Effector CD4-positive, alpha-beta T cell (primary cell): ENCODE measurements around the gene OR51B6.
"Not testable (repeated sequence)": the region's sequence is repeated elsewhere in the genome, so short reads cannot be mapped to it uniquely, and the experiment has no call there.

Experiments used
- DNase-seq: peaks from one replicate; pipeline ENCODE4 v3.0.0-alpha.2; 2020

Gene OR51B6

DNA sequence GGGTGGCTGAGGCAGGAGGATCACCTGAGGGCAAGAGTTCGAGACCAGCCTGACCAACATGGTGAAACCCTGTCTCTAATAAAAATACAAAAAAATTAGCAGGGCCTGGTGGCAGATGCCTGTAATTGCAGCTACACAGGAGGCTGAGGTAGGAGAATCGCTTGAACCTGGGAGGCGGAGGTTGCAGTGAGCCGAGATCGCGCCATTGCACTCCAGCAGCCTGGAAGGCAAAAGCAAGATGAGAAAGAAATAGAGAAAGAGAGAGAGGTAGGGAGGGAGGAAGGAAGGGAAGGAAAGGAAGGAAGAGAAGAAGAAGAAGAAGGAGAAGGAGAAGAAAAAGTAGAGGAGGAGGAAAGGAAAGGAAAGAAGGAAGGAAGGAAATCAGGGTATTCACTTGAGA, 15.1 kb downstream of the OR51B6 start:
- not testable (repeated sequence) for DNase-seq

DNA sequence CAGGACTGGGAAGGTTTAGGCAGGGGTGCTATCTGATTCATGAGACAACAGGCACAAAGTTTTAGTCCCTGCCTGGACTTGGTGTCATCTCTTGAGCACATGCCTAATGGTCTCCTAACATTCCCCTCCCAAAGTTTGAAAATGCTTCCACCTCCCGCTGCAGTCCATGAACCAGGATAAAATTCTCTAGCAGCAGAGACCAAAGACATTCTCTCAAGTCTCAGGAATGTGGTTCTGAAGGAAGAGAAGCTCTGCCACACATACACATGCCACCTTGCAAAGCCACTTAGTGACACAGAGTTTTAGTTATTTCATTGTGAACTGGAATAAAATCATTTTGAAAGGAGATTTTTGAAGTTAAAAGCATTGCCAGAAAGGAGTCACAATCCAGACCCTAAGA, 15.5 kb downstream of the OR51B6 start:
- no peak for DNase-seq

DNA sequence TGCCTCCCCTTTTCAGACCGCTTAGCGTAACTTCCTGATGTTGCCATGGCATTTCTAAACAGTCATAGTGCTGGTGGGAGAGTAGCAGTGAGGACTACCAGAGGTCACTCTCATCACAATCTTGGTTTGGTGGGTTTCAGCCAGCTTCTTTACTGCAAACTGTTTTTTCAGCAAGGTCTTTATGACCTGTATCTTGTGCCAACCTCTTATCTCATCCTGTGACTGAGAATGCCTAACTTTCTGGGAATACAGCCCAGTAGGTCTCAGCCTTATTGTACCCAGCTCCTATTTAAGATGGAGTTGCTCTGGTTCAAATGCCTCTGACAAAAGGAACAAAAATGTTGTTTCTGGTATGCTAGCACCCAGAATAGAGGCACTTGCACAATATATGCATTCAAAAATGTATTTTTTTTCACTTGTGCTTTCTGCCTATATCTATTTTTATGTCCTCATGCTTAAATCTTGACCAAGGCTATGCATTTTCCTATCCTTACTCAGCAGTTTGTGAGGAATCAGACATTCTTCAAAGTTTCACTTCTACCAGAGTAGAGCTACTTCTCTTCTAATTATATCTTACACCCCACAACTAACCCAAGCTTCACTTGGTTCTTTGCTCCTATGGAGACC, 16.3 kb downstream of the OR51B6 start:
- no peak for DNase-seq

DNA sequence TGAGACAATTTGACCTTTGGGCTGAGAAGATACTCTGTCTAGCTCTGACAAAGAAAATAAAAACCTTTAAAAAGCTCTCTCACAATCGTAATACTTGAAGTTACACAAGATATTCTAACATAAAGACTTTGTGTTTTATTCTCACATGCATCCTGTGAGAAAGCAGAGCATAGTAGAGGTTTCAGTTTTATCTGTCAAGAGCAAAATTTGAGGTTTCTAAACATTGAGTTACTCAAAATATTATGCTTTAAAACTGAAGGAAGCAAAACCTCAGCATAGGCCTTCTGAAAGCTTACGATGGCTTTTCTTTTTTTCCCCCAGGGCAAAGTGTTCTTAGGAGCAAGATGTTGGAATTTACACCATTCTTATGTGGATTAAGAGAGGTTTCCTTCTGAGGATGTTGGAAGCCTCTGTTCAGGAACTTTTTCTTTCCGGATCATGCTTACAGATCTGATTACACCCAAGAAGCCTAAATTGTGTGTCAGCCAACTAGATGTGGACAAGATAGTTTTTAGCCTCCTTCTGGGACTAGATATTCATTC, 17.3 kb downstream of the OR51B6 start:
- no peak for DNase-seq

DNA sequence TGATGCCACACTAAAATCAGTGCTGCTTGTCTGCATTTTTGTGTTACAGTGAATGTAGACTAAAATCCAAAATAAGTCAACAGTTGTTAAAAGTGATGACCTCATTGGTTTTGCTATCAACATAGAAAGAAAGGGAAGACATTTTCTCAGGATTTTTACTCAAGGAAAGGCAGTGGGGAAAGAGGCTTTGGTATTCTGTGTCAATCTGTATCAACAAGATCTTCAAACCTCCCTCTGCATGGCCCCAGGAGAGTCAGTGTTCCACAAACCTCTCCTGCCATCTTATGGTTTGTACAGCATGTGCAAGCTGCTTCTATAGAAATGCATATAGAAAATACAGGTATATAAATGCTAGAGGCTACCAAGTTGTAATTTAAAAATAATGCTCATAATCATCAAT, 18.5 kb downstream of the OR51B6 start:
- DNase-seq = no peak

DNA sequence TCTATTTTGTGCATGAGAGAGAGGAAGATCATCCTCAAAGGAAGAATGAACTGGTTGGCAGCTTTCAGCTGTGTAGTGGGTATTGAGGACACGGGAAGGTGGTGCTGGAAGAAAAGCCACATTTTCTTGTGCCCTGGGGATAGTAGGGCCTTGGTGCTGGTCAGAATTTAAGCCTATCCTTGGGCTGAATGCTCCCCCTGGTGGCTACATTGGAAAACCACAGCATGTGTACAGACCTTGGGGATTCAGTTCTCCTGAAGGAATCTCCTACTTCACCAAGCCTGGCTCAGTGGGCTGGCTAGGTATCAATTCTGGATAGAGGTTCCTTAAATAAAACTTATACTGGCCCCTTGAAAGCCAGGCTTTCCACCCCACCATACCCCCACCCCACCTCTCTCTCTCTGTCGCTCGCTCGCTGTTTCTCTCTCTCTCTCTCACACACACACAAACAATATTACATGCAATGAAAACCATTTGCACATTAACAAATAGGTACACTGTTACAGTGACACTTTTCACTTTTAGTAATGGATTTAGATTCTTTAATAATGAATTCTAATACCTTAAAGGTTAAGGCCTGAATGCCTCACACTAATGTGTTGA, 29.5 kb downstream of the OR51B6 start:
- no peak for DNase-seq

- no peak for DNase-seq
Observed at GRCh38 chr11:5383576-5383975, 32.3 kb downstream of the OR51B6 start, which contains the start of gene OR51M1. Gene OR51M1 (plus strand): TSS chr11:5383812. CDS start chr11:5389399, 5,587 bp downstream.

DNA sequence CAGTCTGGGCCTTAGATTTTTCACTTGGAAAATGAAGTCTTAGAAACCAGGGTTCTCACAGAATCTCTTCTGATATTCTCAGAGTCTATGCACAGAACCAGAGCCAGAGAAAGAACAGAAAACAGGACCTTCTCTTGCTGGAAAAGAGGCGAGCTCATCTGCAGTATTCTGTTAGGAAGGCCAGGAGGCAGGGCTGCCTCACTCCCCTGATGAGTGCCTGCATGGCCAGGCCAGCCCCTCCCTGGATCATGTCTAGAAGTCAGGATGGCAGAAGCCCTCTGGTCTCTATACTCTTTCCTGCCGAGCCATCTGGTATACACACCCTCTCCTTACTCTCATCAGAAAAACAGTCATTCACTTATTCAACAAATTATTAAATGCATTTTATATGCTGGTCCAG, 33.0 kb downstream of the OR51B6 start:
- DNase-seq = no peak

- DNase-seq = no peak
Observed at GRCh38 chr11:5390210-5390609, 38.9 kb downstream of the OR51B6 start.

DNA sequence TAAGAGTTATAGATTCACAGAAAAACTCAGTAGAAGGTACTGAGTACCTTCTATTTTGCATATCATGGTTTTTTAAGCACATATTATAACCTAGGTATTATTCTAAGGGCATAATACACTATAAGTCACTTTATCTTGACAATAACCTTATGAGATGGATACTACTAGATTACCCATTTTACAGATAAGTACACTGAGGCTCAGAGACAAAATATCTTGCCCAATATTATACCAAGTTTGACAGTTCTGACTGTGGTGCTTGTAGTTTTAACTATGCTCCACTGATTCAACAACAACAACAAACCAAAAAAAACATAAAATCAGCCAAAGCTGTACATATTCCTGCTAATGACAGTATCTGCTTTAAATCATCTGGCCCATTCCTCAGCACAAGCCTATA, 42.8 kb downstream of the OR51B6 start:
- no peak for DNase-seq

DNA sequence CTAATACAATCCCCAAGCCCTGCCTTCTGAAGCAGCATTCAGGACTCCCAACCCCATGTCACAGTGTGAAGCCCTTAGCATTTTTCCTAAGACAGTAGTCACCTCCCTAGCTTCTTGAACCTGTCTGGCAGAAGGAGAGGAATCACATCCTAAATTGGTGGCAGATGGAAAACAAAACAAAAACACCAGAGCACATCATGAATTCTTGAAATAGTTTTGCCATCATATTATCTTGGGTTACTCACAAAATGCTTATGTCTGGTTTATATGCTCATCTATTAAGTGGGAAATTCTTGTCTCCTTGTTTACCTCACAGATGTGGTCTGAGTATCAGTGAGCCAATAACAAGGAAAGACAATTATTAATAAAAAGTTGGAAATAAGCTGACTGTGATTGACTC, 47.6 kb downstream of the OR51B6 start:
- DNase-seq = no peak
